Ureter (tissue), 1 donor: Measurements from ENCODE around the gene TEX264. TPM values are rescaled to one million over a fixed set of nuclear protein-coding genes. Genes with fewer than 3 reads are reported as not detected.

ENCODE experiments used
- DNase-seq: peaks from one replicate; pipeline ENCODE4 v3.0.0-alpha.2; 2020; ENCODE audit warnings: low spot score
- total RNA-seq: library from RNA; stranded (reverse); gene quantifications from one replicate; pipeline ENCODE4 v1.2.4, GENCODE V29; 2023
- donor health status: DM: yes; HTN: yes; CAD: no.

Gene TEX264
- total RNA-seq, 1 donor from 2014 or later: 52.7 TPM

DNA sequence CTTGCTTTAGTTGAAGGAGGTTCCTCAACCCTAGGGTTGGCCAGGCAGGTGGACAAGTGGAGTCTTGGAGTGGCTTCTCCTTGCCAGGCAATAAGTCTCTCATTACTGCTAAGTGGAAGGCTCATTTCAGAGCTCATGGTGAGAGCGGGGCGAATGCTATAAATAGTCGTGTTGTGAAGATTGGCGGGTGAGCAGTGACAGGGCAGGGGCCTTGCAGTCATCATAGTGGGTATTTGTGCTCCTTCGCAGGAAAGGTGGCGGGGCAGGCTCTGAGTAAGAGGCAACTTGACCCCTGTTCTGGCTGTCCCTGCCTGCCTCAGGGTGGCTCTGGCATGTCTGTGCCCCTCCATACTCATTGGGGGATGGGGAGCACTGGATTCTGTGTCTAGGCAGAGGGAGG lies 27.2 kb downstream of the TEX264 start:
- DNase-seq: no peak

DNA sequence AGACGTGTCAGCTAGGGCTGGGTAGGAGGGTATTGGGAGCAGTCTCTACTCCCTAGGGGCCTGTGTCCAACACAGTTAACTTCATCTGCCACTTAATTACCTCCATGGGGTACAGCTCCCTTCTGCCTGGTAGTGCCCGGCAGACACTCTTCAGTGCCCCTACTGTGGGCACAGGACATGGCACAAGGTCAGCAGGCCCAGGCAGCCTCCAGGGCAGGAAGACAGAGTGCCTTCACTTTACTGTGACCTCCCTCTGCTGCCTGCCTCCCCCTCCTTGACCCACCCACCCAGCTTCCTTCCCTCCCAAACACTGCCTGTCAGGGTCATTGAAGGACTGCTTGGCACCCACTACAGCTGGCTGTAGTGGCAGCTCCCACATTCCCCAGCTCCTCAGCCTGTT lies 29.4 kb downstream of the TEX264 start:
- no peak for DNase-seq

DNA sequence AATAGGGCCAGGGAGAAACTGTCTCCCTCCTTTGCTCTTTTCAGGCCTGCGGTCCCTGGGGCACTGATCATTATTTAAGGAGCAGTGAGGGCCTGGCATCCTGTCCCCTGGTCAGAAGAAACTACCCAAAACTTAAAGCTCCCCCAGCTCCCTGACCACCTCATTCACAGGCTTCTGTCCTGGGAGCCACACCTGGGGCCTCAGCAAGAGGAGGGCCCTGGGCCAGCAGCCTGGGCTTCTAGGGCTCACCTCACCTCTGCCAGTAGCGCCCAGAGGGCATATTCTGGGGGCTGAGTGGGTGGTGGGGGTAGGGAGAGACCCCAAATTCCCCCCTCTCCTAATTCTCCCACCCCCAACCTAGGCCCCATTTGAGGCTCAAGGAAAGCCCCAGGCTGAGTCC lies 31.1 kb downstream of the TEX264 start:
- no peak for DNase-seq

DNA sequence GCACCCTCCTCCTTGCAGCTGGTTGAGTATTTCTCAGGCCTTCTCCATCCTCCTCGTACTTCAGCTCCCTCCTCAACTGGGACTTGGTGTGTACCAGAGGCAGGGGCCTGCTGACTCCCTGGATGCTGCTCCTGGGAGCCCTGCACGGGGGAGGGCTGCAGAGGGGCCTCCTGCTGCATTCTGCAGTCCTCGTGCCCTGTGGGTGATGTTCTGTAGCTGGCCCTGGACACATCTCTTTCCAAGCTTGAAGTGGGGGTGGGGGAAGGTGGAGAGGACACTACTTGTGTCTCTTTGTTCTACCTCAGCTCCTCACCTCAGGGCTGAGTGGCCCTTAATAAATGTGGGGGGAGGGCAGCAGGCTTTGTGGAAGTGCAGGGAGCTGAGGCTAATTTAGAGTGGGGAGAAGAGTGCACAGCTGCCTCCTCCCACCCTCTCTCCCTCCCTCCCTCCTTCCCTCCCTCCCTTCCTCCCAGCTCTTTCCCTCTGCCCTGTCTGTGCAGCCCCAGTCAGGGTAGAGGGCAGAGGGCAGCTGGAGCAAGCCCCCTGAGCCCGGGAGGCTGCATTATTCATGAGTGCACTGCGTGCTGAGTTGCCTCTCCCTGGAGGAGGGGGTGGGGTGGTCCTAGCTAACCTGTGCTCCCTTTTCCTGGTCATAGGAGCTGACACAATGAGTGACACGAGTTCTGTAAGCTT lies 32.2 kb downstream of the TEX264 start:
- no peak for DNase-seq

DNA sequence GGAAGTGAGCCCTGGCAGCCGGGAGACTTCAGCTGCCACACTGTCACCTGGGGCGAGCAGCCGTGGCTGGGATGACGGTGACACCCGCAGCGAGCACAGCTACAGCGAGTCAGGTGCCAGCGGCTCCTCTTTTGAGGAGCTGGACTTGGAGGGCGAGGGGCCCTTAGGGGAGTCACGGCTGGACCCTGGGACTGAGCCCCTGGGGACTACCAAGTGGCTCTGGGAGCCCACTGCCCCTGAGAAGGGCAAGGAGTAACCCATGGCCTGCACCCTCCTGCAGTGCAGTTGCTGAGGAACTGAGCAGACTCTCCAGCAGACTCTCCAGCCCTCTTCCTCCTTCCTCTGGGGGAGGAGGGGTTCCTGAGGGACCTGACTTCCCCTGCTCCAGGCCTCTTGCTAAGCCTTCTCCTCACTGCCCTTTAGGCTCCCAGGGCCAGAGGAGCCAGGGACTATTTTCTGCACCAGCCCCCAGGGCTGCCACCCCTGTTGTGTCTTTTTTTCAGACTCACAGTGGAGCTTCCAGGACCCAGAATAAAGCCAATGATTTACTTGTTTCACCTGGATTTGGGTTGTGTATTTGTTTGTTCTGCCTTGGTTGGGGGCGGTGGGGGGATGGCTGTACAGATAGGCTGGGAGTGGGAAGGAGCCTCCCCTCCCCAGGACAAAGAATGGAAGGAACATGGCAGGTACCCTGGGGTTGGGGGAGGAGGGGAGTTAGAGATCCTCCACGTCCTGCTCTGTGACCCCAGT lies 32.9 kb downstream of the TEX264 start:
- no peak for DNase-seq

DNA sequence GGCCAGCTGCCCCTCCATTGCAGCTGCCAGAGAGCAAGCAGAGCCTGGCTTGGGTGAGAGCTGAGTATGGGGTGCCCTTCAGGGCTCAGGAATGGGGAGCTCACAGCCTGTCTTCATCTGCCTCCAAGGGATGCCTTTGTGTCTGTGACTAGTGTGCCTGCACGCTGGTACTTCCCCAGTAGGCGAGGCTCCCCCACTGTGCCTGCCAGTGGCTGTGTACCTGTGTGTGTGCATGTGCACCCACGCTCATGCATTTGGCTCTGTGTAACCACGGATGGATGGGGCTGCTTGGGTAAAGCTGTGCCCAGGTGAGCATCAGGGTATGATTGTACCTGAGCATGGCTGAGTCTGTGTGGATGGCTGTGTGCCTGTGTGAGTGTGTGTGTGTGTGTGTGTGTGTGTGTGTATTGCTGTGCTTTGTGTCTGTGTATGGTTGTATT lies 33.5 kb downstream of the TEX264 start:
- DNase-seq: no peak

DNA sequence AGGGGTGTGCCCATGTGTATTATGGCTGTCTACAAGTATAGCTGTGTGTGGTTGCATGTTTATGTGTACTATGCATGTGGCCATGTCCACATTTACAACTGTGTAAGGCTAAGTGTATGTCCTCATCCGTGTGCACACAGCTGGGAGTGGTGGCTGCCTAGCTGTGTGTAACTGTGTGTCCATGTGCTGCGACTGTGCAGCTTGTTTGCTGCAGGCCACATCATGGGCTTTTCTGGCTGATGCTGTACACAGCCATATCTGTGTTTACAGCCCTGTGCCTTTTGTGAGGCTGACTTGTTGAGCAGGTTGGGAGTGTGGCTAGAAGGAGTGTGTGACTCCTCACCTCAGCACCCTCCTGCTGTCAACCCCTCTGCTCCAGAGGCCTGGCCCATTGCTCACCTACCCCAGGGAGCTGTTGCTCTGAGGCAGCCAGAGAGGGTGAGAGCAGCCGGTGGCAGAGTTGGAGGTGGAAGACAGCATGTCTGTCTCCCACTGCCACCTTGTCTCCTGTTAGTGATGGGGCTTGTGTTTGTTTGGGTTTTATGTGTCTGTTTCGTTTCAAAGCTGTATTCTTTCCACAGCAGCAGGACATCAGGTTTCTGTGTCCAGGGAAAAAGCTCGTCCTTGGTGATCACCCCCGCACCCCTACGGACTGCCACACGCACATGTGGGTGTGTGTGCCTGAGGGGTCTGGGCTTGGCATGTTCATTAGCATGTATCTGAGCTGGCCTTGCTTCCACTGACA lies 34.4 kb downstream of the TEX264 start:
- no peak for DNase-seq

DNA sequence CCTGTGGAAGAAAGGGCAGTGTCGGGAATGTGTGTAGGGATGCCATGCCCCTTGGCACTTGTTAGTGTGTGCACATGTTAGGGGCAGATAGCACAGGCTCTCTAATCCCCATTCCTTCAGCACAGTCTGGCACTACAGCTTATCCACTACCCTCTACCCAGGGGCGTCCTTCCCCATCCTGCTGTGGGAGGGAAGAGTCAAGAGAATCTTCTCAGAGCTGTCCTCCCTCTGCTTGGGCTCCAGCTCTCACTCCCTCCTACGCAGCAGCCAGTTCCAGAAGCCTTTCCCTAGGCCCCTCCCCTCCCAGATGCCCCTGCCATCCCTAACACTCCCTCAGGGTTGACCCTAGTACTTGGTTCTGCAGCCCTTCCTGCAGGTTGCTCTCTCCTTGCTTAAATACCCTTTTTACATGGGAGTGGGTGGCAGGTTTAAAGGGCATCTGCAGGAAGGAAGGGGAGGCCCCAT lies 35.0 kb downstream of the TEX264 start:
- DNase-seq: no peak

DNA sequence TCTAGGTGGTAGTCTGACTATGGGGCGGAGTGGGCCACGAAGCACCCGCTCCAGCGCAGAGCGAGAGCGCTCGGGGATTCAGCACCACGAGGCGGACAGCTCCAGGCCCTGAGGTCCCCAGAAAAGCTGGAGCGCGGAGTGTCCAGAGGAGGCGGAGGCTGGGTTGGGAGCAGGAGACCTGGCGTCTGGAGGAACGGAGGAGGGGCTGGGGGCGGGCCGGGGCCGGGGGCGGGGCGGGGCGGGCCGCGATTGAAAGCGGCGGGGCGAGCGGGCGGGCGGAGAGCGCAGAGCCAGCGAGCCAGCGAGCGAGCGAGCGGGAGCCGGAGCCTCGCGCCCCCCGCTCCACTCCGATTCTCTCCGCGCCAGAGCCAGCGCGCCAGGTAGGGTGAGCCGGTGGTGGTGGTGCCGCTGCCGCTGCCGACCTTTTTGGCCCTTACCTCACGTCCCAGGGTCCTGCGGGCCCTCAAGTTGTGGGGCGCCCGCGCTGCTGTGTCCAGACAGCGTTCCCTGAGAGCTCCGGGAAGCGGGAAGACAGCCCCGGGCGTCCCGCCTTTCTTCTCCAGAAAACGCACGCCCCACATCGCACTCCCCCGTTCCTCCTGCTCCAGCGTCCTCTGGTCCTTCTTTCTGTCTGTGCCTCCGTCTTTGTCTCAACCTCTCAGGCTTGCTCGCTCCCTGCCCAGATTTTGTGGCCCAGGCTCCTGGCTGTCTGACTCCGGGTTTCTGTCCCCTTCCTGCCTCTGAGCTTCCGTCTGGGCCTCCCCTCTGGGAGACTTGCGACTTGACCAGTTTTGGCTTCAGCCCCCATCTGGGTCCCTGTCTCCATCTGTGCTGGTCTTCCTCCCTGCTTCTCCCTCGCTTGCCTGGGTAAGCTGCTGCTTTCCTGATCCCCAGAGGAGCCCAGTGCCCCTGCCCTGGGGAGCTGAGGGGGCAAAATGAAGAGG lies 36.0 kb downstream of the TEX264 start, which contains the start of gene GRM2:
GRM2 (plus strand) TSS at position 281 of the 944 bp plus-strand sequence. CDS start 1,916 bp downstream, outside the sequence.
- DNase-seq: peak; percentile 75

DNA sequence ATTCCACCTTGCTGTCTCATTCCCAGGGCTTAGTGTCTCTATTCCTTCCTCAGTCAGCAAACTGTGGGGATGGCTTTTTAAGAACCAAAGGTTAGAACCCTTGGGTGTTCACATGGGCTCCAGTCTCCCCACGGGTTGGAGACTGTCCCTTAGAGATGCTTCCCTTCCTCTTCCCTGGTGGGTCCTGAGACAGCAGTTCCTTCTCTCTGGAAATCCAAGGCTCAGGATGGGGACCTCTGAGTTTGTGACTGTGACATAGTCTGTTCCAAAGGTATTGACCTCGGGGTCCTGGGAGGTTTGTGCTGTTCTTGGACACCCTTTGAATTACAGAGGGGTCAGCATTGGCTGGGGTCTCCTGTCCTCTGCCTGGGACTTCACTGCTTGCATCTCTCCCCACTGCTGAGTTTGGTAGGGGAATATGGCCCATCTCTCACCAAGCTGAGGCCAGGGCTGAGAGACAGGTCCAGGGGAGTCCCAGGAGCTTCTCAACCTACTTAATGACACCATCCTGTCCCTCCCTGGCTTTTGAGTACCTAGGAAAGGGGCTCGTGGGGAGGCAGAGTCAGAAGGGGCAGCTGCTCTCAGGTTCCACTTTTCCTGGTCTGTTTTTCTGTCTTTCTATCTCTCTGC lies 37.3 kb downstream of the TEX264 start:
- no peak for DNase-seq

DNA sequence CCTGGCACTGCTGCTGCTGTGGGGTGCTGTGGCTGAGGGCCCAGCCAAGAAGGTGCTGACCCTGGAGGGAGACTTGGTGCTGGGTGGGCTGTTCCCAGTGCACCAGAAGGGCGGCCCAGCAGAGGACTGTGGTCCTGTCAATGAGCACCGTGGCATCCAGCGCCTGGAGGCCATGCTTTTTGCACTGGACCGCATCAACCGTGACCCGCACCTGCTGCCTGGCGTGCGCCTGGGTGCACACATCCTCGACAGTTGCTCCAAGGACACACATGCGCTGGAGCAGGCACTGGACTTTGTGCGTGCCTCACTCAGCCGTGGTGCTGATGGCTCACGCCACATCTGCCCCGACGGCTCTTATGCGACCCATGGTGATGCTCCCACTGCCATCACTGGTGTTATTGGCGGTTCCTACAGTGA lies 38.0 kb downstream of the TEX264 start:
- no peak for DNase-seq

DNA sequence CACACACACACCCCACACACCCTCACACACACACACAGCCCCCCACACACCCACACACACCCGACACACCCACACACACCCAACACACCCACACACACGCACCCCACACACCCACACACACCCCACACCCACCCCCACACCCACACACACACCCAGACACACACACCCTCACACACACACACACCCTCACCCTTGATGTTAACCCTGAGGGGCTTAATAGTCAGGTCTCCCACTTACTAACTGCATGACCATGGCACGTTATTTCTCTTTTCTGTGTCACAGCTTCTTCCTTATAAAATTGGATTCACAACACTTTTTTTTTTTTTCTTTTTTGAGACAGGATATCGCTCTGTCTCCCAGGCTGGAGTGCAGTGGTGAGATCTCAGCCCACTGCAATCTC lies 38.6 kb downstream of the TEX264 start:
- DNase-seq: no peak

DNA sequence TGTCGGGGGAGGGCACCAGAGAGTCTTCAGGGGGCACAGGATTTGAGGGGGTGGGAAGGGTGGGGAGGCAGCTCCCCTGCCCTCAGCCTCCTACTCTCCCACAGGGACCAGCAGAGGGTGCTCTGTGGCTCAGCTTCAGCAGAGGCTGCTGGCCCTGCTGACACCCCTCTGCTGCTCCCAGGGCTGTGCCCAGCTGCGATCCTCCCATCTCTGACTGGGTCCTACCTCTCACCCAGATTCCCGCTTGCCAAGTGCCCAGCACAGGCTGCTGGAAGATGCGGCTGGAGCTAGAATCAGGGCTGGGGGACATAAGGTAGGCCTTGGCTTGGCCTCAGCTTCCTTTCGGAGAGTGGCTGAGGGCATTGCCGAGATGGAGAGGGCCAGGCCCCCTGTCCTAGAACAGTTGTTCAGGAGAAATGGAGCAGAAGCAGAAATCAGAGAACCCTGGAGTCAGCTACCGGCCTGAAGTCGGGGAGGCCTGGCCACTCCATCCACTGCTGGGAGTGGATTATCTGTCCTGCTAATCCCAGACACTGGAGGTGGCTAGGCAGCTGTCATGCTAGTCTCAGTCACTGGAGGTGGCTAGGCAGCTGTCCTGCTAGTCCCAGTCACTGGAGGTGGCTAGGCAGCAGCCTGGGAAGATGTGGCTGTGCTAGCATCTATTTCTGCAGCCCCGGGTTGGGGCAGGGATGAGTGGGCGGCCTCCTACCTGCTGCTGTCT lies 39.7 kb downstream of the TEX264 start:
- peak; percentile 36 for DNase-seq

DNA sequence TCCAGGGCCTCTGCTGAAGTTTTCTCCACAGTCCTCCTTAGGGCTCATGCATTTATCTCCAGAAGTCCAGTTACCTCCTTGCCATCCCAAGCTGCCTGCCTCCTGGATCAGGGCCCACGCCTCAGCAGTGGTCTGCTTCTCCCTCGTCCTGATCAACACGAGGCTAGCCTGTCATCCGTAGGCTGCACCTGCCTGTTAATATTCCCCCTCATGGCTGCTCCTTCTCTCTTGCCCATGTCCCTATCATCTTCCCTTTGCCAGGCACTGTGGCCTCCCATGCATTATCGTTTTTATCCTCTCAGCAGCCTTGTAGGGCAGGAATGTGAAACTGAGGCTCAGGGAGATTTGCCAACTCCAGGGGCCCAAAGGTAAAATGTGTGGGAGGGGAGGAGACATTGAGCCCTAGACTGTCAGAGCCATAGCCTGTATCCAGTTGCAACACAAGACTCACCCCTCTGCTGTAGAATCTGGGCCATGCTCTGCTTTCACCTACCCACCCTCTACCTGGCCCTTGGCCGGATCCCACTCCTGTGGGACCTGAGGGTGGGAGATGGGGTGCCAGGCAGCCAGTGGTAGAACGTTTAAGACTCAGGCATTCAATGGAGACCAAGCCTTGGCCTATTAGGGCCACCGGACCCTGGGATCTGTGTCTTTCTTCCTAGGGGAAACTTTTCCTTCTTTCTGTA lies 40.4 kb downstream of the TEX264 start:
- no peak for DNase-seq

DNA sequence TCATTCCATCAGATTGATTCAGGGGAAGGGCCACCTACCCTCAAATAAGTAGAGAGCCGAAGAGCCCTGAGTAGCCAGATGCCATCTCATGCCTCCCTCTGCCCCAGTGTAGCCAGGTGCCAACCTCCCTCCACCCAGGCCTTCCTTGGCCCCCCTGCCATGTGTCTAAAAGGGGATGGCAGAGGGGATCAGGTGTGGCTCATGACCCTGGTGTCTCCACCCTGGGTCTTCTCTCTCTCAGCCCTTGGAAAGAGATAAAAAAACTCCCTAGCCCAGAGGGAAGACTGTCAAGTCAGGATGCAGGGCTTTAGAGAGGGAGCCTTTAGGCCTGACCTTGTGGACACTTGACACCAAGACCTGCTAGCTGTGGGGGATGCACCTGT lies 41.0 kb downstream of the TEX264 start:
- DNase-seq: peak; percentile 29

DNA sequence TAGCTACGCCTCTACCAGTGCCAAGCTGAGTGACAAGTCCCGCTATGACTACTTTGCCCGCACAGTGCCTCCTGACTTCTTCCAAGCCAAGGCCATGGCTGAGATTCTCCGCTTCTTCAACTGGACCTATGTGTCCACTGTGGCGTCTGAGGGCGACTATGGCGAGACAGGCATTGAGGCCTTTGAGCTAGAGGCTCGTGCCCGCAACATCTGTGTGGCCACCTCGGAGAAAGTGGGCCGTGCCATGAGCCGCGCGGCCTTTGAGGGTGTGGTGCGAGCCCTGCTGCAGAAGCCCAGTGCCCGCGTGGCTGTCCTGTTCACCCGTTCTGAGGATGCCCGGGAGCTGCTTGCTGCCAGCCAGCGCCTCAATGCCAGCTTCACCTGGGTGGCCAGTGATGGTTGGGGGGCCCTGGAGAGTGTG lies 41.5 kb downstream of the TEX264 start:
- no peak for DNase-seq

DNA sequence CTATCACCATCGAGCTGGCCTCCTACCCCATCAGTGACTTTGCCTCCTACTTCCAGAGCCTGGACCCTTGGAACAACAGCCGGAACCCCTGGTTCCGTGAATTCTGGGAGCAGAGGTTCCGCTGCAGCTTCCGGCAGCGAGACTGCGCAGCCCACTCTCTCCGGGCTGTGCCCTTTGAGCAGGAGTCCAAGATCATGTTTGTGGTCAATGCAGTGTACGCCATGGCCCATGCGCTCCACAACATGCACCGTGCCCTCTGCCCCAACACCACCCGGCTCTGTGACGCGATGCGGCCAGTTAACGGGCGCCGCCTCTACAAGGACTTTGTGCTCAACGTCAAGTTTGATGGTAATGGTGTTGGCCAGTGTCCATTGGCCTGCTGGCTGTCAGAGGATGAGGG lies 41.9 kb downstream of the TEX264 start:
- DNase-seq: peak; percentile 31

DNA sequence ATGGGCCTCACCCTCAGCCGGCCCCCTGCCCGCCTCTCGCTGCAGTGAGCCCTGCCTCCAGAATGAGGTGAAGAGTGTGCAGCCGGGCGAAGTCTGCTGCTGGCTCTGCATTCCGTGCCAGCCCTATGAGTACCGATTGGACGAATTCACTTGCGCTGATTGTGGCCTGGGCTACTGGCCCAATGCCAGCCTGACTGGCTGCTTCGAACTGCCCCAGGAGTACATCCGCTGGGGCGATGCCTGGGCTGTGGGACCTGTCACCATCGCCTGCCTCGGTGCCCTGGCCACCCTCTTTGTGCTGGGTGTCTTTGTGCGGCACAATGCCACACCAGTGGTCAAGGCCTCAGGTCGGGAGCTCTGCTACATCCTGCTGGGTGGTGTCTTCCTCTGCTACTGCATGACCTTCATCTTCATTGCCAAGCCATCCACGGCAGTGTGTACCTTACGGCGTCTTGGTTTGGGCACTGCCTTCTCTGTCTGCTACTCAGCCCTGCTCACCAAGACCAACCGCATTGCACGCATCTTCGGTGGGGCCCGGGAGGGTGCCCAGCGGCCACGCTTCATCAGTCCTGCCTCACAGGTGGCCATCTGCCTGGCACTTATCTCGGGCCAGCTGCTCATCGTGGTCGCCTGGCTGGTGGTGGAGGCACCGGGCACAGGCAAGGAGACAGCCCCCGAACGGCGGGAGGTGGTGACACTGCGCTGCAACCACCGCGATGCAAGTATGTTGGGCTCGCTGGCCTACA lies 44.4 kb downstream of the TEX264 start:
- DNase-seq: no peak

DNA sequence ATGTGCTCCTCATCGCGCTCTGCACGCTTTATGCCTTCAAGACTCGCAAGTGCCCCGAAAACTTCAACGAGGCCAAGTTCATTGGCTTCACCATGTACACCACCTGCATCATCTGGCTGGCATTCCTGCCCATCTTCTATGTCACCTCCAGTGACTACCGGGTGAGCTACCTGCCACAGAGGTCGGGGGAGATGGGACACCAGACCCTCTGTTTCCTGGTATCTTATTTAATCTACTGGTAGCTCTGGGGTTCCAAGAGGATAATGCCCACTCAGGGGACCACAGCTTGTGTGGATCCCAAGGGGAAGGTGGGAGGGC lies 44.9 kb downstream of the TEX264 start:
- no peak for DNase-seq
